AG20443 (cell line): Measurements from ENCODE around the gene CDH11.

Experiments used
- DNase-seq: peaks from one replicate; pipeline ENCODE4 v3.0.0; 2012; ENCODE audit warnings: low spot score, mixed read lengths

CDH11 gene

GRCh38 chr16:65117811-65118448 is 3.9 kb downstream of the CDH11 start:
- peak; percentile 74 for DNase-seq

GRCh38 chr16:65116818-65117430 is 4.9 kb downstream of the CDH11 start:
- no peak for DNase-seq

- no peak for DNase-seq
These were observed 5.6 kb downstream of the CDH11 start for GRCh38 chr16:65116216-65116615.

- DNase-seq: no peak
These were observed 7.3 kb downstream of the CDH11 start for GRCh38 chr16:65114527-65114926.

- DNase-seq: no peak
These were observed 8.4 kb downstream of the CDH11 start for GRCh38 chr16:65113441-65113840.

- no peak for DNase-seq
These were observed 10.6 kb downstream of the CDH11 start for GRCh38 chr16:65111306-65111705.

GRCh38 chr16:65106757-65107156 is 15.1 kb downstream of the CDH11 start:
- DNase-seq: no peak

- no peak for DNase-seq
These were observed 16.7 kb downstream of the CDH11 start for GRCh38 chr16:65105171-65105570.

- no peak for DNase-seq
These were observed 17.4 kb downstream of the CDH11 start for GRCh38 chr16:65104471-65104870.

GRCh38 chr16:65102326-65102725 is 19.5 kb downstream of the CDH11 start:
- DNase-seq: no peak

- no peak for DNase-seq
These were observed 20.9 kb downstream of the CDH11 start for GRCh38 chr16:65101009-65101408.

GRCh38 chr16:65099607-65100006 is 22.3 kb downstream of the CDH11 start:
- no peak for DNase-seq

- no peak for DNase-seq
These were observed 22.9 kb downstream of the CDH11 start for GRCh38 chr16:65098916-65099315.

- DNase-seq: no peak
These were observed 24.6 kb downstream of the CDH11 start for GRCh38 chr16:65097296-65097695.

GRCh38 chr16:65095906-65096305 is 26.0 kb downstream of the CDH11 start:
- DNase-seq: no peak

GRCh38 chr16:65095090-65095728 is 26.7 kb downstream of the CDH11 start:
- DNase-seq: no peak

GRCh38 chr16:65094009-65094408 is 27.9 kb downstream of the CDH11 start:
- no peak for DNase-seq

GRCh38 chr16:65083164-65083857 is 38.6 kb downstream of the CDH11 start:
- DNase-seq: peak; percentile 14

- DNase-seq: no peak
These were observed 42.3 kb downstream of the CDH11 start for GRCh38 chr16:65079549-65079948.

GRCh38 chr16:65077181-65077580 is 44.7 kb downstream of the CDH11 start:
- no peak for DNase-seq

GRCh38 chr16:65075877-65076276 is 46.0 kb downstream of the CDH11 start:
- no peak for DNase-seq

- DNase-seq: peak; percentile 58
These were observed 50.2 kb downstream of the CDH11 start for GRCh38 chr16:65071433-65072311.
